Bronchial epithelial cell (primary cell): ENCODE measurements around the gene ZNF319. TPM values are rescaled to one million over a fixed set of nuclear protein-coding genes. Genes with fewer than 3 reads are reported as not detected.

ENCODE experiments used
- DNase-seq: peaks from one replicate; pipeline ENCODE4 v3.0.0-alpha.2; 2010; ENCODE audit warnings: low read depth
- FAIRE-seq: peaks from 2 replicates; lab custom pipeline; 2011; peaks lifted over from hg19 to GRCh38; lab: Jason Lieb, UNC
- H3K27me3 ChIP-seq: 2 replicates; pipeline ENCODE4 v1.5.1; 2011; ENCODE audit warnings: low read length; ENCODE audit not compliant: control insufficient read depth, insufficient read depth
- H3K36me3 ChIP-seq: 2 replicates; pipeline ENCODE4 v1.5.1; 2011; ENCODE audit warnings: low read length; ENCODE audit not compliant: control insufficient read depth, insufficient read depth
- H3K4me3 ChIP-seq: 2 replicates; pipeline ENCODE4 v1.5.1; 2011; ENCODE audit warnings: mild to moderate bottlenecking, low read depth, low read length, control low read depth
- CTCF ChIP-seq: IDR thresholded peaks from 2 replicates; pipeline ENCODE4 v1.5.1; 2011; ENCODE audit warnings: mild to moderate bottlenecking, moderate library complexity, low read length, control low read depth, inconsistent platforms; ENCODE audit not compliant: insufficient read depth, severe bottlenecking
- total RNA-seq: library from RNA; depleted of rRNA; stranded (reverse); fragments of >200 nt; gene quantifications from 2 replicates; pipeline ENCODE4 v1.2.1, GENCODE V29; 2014

ZNF319 gene
- total RNA-seq, 1 donor from 2014 or later = 2.4 TPM

- no peaks in the 10 kb centered on the region for H3K27me3 ChIP-seq
- no peak overlapping the region for H3K4me3 ChIP-seq
- TF ChIP-seq CTCF = no peak
- DNase-seq (no peak), FAIRE-seq (no peak)
- no peaks in the 10 kb centered on the region for H3K36me3 ChIP-seq
Observed at GRCh38 chr16:58042001-58042885, 41.8 kb upstream of the ZNF319 start.

DNA sequence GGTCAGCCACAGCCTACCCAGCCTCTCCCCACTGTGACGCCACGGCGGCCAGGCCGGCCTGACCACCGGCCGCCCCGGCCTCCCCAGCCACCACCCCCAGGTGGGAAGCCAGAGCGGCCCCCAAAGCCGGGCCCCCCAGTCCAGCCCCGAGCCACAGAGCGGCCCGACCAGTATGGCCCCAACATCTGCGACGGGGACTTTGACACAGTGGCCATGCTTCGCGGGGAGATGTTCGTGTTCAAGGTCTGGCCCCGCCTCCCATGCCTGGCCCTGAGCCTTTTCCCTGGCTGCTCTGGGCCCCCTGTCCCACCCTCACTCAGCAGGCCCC is 41.1 kb upstream of the ZNF319 start:
- TF ChIP-seq CTCF = no peak
- no peak overlapping the region for H3K4me3 ChIP-seq
- no peaks in the 10 kb centered on the region for H3K36me3 ChIP-seq
- no peak for DNase-seq
- FAIRE-seq = no peak
- no peaks in the 10 kb centered on the region for H3K27me3 ChIP-seq

DNA sequence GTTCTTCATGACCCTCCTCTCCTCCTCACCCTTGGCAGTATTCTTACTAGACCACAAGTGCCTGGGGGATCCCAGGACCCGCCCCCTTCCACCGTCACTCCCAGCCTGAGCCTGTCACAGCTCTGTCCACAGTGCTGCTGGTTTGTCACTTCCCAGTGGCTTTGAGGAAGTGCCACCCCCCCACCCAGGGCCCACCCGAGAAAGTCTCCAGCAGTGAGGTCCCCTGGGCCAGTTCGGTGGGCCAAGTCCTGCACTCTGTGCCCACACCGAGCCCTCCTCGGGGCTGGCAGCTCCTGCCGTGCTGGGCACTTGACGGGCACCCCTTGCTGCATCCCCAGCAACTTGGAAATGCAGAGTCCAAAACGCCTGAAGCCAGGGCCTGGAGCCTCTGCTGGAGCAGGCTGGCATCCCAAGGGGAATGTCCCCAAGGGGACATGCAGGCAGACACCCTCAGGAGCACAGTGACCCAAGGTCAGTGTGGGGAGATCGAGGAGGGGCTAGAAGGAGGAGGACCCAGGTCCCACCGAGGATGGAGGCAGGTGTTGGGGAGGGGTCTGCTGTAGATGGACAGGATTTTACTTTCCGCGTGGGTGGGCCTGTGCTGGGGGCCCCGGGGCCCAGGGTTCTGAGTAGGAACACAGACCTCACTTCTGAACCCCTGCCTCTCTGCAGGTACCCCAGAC is 40.6 kb upstream of the ZNF319 start:
- FAIRE-seq (no peak), DNase-seq (no peak)
- H3K27me3 ChIP-seq = no peaks in the 10 kb centered on the region
- no peaks in the 10 kb centered on the region for H3K36me3 ChIP-seq
- H3K4me3 ChIP-seq = no peak overlapping the region
- no peak for TF ChIP-seq CTCF

DNA sequence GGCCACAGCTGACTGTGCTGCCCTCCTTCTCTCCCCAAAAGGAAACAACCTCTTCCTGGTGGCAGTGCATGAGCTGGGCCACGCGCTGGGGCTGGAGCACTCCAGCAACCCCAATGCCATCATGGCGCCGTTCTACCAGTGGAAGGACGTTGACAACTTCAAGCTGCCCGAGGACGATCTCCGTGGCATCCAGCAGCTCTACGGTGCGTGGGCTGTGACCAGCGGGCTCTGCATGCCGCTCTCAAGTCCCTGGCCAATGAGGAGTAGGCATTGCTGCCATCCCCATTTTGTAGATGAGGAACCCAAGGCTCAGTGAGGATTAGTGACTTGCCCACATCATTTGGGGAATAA is 40.0 kb upstream of the ZNF319 start:
- Histone ChIP-seq H3K36me3 (no peaks in the 10 kb centered on the region), H3K27me3 (no peaks in the 10 kb centered on the region), H3K4me3 (no peak overlapping the region)
- DNase-seq (no peak), FAIRE-seq (no peak)
- no peak for TF ChIP-seq CTCF

DNA sequence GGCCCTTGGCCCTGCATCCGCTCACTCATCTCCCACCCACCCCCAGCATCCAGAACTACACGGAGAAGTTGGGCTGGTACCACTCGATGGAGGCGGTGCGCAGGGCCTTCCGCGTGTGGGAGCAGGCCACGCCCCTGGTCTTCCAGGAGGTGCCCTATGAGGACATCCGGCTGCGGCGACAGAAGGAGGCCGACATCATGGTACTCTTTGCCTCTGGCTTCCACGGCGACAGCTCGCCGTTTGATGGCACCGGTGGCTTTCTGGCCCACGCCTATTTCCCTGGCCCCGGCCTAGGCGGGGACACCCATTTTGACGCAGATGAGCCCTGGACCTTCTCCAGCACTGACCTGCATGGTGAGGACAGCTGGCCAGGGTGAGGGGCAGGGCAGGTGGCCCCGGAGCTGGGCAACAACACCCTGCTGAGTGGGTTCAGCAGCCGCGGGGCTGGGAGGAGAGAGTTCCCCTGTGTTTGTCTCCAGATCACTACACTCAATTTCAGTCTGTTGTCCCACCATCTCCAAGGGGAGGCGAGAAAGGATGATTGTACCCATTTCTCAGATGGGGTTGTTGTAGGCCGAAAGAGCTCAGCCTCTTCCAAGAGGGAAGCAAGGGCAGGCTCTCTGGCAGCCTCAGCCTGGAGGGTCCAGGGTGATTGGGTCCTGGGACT is 39.5 kb upstream of the ZNF319 start:
- no peak for TF ChIP-seq CTCF
- H3K36me3 ChIP-seq = no peaks in the 10 kb centered on the region
- DNase-seq (no peak), FAIRE-seq (no peak)
- H3K4me3 ChIP-seq = no peak overlapping the region
- no peaks in the 10 kb centered on the region for H3K27me3 ChIP-seq
